OCI-LY3 (cell line): ENCODE measurements around the gene ESYT2.

ENCODE experiments used
- CTCF ChIP-seq: fragments of 200-600, 300-600 bp; sonication (generic); IDR thresholded peaks from 2 replicates; pipeline ENCODE4 v1.5.1; 2014; ENCODE audit warnings: antibody characterized with exemption, low read length, low read depth
- EZH2phosphoT487 ChIP-seq: fragments of 200-600 bp; shearing (Covaris generic); IDR thresholded peaks from 2 replicates; pipeline ENCODE4 v1.6.1; 2018; ENCODE audit warnings: antibody characterized with exemption, mixed run types, low read depth

GRCh38 chr7:158858592-158859503 lies 29.5 kb upstream of the ESYT2 start:
- TF ChIP-seq CTCF (no peak), EZH2phosphoT487 (no peak)
